ENCODE data around the gene NXPE3.
"Not testable (repeated sequence)": the region's sequence is repeated elsewhere in the genome, so short reads cannot be mapped to it uniquely, and the experiment has no call there.

NXPE3 gene

GRCh38 chr3:101854608-101855304 lies 75.7 kb downstream of the NXPE3 start:
- in situ Hi-C loops (cut with MboI; ENCODE audit: low sequenced_read_pairs), result no loop called here
- no peaks in the 10 kb centered on the region for H3K27me3 ChIP-seq (ENCODE audit: low read depth)
- H3K4me1 ChIP-seq, result peaks cover 7% of the 10 kb centered on the region
- H3K9me3 ChIP-seq, result no peaks in the 10 kb centered on the region
- DNase-seq (ENCODE audit: low spot score in 2 of 2), result no peak
- no peak overlapping the region for H3K4me3 ChIP-seq
- peaks cover 57% of the 10 kb centered on the region for H3K36me3 ChIP-seq (replicated peaks)

DNA sequence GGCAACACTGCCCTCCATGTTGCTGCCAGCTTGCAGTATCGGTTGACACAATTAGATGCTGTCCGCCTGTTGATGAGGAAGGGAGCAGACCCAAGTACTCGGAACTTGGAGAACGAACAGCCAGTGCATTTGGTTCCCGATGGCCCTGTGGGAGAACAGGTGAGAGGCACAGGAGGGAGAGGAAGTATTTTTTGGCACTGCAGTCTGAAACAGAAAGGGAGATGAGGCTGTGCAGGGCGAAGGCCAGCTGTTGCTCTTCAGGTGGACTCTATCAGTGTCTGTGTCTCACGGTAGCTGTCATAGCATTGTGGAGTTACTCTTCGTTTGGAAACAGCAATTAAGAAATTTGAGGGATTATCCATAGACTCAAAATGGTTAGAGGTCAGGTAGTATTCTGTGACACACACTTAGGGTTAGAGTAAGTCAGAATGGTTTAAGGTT lies 78.3 kb downstream of the NXPE3 start:
- Histone ChIP-seq H3K9me3 (no peaks in the 10 kb centered on the region), H3K36me3 (replicated peaks) (peaks cover 58% of the 10 kb centered on the region), H3K4me1 (no peaks in the 10 kb centered on the region), H3K4me3 (no peak overlapping the region), H3K27me3 (ENCODE audit: low read depth) (no peaks in the 10 kb centered on the region)
- in situ Hi-C loops (cut with MboI; ENCODE audit: low sequenced_read_pairs), result no loop called here
- DNase-seq (ENCODE audit: low spot score in 2 of 2), result no peak

GRCh38 chr3:101858464-101859030 lies 79.5 kb downstream of the NXPE3 start:
- H3K36me3 ChIP-seq (replicated peaks), result peaks cover 48% of the 10 kb centered on the region
- in situ Hi-C loops (cut with MboI; ENCODE audit: low sequenced_read_pairs), result no loop called here

DNA sequence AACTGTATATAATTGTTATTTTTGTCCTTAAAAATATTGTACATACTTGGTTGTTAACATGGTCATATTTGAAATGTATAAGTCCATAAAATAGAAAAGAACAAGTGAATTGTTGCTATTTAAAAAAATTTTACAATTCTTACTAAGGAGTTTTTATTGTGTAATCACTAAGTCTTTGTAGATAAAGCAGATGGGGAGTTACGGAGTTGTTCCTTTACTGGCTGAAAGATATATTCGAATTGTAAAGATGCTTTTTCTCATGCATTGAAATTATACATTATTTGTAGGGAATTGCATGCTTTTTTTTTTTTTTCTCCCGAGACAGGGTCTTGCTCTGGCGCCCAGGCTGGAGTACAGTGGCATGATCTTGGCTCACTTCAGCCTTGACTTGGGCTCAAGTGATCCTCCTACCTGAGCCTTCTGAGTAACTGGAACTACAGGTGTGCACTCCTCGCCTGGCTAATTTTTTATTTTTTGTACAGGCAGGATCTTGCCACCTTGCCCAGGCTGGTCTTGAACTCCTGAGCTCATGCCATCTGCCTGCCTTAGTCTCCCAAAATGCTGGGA lies 81.0 kb downstream of the NXPE3 start:
- Histone ChIP-seq H3K4me3 (no peak overlapping the region), H3K4me1 (no peaks in the 10 kb centered on the region), H3K9me3 (no peaks in the 10 kb centered on the region), H3K27me3 (ENCODE audit: low read depth) (no peaks in the 10 kb centered on the region), H3K36me3 (replicated peaks) (peaks cover 34% of the 10 kb centered on the region)
- in situ Hi-C loops (cut with MboI; ENCODE audit: low sequenced_read_pairs), result no loop called here
- DNase-seq (ENCODE audit: low spot score in 2 of 2), result no peak

More at GRCh38 chr3:101858464-101859030, 79.5 kb downstream of the NXPE3 start:
- DNase-seq (ENCODE audit: low spot score in 2 of 2), result no peak
- H3K27me3 ChIP-seq (ENCODE audit: low read depth), result no peaks in the 10 kb centered on the region
- H3K4me3 ChIP-seq, result no peak overlapping the region
- H3K4me1 ChIP-seq, result no peaks in the 10 kb centered on the region
- no peaks in the 10 kb centered on the region for H3K9me3 ChIP-seq

GRCh38 chr3:101861212-101861788 lies 82.3 kb downstream of the NXPE3 start:
- Histone ChIP-seq H3K9me3 (no peaks in the 10 kb centered on the region), H3K36me3 (replicated peaks) (peaks cover 25% of the 10 kb centered on the region), H3K4me3 (no peak overlapping the region), H3K4me1 (no peaks in the 10 kb centered on the region), H3K27me3 (ENCODE audit: low read depth) (no peaks in the 10 kb centered on the region)
- in situ Hi-C loops (cut with MboI; ENCODE audit: low sequenced_read_pairs), result no loop called here
- DNase-seq (ENCODE audit: low spot score in 2 of 2), result no peak

DNA sequence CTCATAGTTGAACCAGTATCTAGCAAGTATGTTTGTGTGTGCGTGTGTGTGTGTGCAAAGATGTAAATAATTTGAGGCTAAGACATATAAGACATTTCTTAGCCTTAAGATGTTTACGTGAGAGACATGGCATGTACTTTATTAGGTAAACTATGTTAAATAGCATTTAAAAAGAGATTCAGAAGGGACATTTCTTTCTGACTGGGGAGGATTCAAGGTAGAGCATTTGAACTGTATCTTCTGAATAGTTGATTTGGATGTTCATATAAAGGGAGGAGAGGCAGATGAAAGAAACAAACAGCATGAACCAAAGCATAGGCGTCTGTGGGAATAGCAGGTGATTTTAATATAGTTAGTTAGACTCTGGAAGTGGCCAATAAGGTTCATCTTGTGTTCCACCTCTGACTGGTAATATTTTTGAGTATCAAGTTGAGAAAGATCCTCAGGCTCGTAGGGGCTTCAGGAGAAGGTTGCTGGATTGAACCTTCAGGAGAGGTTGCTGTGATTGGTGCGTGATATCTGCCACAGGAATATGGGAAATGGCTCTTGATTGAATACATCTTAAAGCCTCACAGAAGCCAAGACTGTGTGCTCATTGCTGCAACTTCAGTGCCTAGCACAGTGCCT lies 82.9 kb downstream of the NXPE3 start:
- Histone ChIP-seq H3K4me1 (no peaks in the 10 kb centered on the region), H3K4me3 (no peak overlapping the region), H3K27me3 (ENCODE audit: low read depth) (no peaks in the 10 kb centered on the region), H3K9me3 (no peaks in the 10 kb centered on the region), H3K36me3 (replicated peaks) (peaks cover 21% of the 10 kb centered on the region)
- no peak for DNase-seq (ENCODE audit: low spot score in 2 of 2)
- in situ Hi-C loops (cut with MboI; ENCODE audit: low sequenced_read_pairs), result no loop called here

DNA sequence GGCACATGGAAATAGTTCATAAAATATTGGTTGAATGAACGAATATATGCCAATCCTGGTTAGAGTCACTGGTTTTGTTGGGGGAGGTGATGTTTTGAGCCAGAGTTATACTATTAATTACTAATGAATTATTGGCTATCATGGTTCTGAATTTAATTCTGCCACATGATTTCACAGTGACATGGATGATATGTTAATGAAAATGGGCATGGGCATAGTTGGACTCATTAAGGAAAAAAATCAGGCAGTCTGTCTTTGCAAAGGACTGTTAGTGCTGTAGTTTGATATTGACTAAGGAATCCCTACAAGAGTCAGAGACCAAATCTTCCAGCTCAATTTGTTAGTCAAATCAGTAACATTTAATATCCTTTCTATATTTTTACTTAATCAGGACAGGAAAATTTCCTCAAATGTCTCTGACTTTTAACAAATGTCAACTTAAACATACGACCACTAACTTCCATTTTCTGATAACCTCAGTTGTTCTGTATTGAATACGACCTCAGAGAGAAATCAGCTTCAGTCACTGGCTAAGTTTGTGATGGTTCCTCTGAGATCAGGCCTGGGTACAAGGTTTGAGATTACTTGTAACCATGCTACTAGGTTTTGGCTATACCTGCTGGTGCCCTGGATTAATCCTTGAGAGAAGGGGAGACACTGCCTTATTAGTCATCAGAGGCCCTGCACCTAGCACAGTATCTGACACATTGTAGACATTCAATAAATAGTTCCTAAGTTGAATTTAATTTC lies 83.6 kb downstream of the NXPE3 start:
- no peak for DNase-seq (ENCODE audit: low spot score in 2 of 2)
- in situ Hi-C loops (cut with MboI; ENCODE audit: low sequenced_read_pairs), result no loop called here
- H3K4me3 ChIP-seq, result no peak overlapping the region
- peaks cover 16% of the 10 kb centered on the region for H3K36me3 ChIP-seq (replicated peaks)
- no peaks in the 10 kb centered on the region for H3K9me3 ChIP-seq
- no peaks in the 10 kb centered on the region for H3K27me3 ChIP-seq (ENCODE audit: low read depth)
- H3K4me1 ChIP-seq, result no peaks in the 10 kb centered on the region

DNA sequence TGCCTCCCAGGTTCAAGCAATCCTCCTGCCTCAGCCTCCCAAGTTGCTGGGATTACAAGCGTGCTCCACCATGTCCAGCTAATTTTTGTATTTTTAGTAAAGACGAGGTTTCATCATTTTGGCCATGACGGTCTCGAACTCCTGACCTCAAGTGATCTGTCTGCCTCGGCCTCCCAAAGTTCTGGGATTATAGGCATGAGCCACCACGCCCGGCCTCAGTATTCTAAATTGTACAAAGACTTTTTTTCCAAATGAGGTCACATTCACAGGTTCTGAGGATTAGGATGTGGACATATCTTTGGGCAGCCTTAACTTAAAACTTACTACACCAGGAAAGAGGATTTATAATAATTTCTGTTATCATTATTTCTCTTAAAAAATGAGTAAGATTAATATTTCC lies 85.9 kb downstream of the NXPE3 start:
- in situ Hi-C loops (cut with MboI; ENCODE audit: low sequenced_read_pairs); H3K4me1 ChIP-seq; H3K4me3 ChIP-seq; H3K36me3 ChIP-seq (replicated peaks); H3K27me3 ChIP-seq (ENCODE audit: low read depth); H3K9me3 ChIP-seq; DNase-seq (ENCODE audit: low spot score in 2 of 2): not testable (repeated sequence)

GRCh38 chr3:101865751-101866509 lies 86.9 kb downstream of the NXPE3 start:
- Histone ChIP-seq H3K4me1 (no peaks in the 10 kb centered on the region), H3K9me3 (no peaks in the 10 kb centered on the region), H3K4me3 (no peak overlapping the region), H3K36me3 (replicated peaks) (no peaks in the 10 kb centered on the region; the same call in 1 of the 2 replicates), H3K27me3 (ENCODE audit: low read depth) (no peaks in the 10 kb centered on the region)
- in situ Hi-C loops (cut with MboI; ENCODE audit: low sequenced_read_pairs), result no loop called here
- DNase-seq (ENCODE audit: low spot score in 2 of 2), result no peak

DNA sequence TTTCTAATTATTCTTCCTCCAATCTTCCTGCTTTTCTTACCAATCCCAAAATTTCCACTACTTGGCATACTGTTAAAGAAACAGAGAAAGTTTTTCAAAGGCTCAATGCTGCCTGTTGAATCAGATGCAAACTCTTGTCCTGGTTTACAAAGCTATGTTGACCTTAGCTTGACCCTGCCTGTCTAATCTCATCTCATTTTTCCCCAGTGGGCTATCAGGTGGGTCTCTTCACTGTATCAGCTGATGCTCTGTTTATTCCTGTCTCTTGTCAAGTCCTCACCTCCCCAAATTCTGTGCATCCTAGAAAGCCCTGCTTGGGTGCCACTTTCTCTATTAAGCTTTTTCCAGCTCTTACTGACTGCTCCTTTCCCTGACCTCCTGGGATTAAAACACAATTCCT lies 88.5 kb downstream of the NXPE3 start:
- H3K36me3 ChIP-seq (replicated peaks), result no peaks in the 10 kb centered on the region
- H3K4me3 ChIP-seq, result no peak overlapping the region
- no peaks in the 10 kb centered on the region for H3K27me3 ChIP-seq (ENCODE audit: low read depth)
- DNase-seq (ENCODE audit: low spot score in 2 of 2), result no peak
- in situ Hi-C loops (cut with MboI; ENCODE audit: low sequenced_read_pairs), result no loop called here
- H3K9me3 ChIP-seq, result no peaks in the 10 kb centered on the region
- H3K4me1 ChIP-seq, result no peaks in the 10 kb centered on the region

DNA sequence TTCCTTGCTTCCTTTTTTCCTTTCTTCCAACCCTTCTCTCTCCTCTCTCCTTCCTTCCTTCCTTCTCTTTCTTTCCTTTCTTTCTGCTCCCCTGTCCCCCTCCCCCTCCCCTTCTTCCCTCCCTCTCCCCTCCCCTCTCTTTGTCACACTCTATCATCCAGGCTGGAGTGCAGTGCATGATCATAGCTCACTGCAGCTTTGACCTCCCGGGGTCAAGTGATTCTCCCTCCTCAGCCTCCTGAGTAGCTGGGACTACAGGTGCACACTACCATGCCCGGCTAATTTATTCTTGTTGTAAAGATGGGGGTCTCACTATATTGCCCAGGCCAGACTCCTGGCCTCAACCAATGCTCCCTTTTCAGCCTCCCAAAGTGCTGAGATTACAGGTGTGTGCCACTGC lies 89.0 kb downstream of the NXPE3 start:
- Histone ChIP-seq H3K9me3 (no peaks in the 10 kb centered on the region), H3K27me3 (ENCODE audit: low read depth) (no peaks in the 10 kb centered on the region), H3K4me1 (no peaks in the 10 kb centered on the region), H3K4me3 (no peak overlapping the region), H3K36me3 (replicated peaks) (no peaks in the 10 kb centered on the region)
- no peak for DNase-seq (ENCODE audit: low spot score in 2 of 2)
- in situ Hi-C loops (cut with MboI; ENCODE audit: low sequenced_read_pairs), result no loop called here

- H3K9me3 ChIP-seq, result no peaks in the 10 kb centered on the region
- H3K27me3 ChIP-seq (ENCODE audit: low read depth), result no peaks in the 10 kb centered on the region
- in situ Hi-C loops (cut with MboI; ENCODE audit: low sequenced_read_pairs), result no loop called here
- no peaks in the 10 kb centered on the region for H3K4me1 ChIP-seq
- no peaks in the 10 kb centered on the region for H3K36me3 ChIP-seq (replicated peaks)
- no peak overlapping the region for H3K4me3 ChIP-seq
- DNase-seq (ENCODE audit: low spot score in 2 of 2), result no peak
These were observed 89.8 kb downstream of the NXPE3 start for GRCh38 chr3:101868534-101869464.

Measured in HAP-1 (cell line).